GM21367 (cell line): ENCODE results near the gene SYVN1.
"Not testable (repeated sequence)": the region's sequence is repeated elsewhere in the genome, so short reads cannot be mapped to it uniquely, and the experiment has no call there.

Experiments
- ATAC-seq: cut with Tn5 transposase; IDR thresholded peaks from one replicate; pipeline ENCODE4 v1.9.1; 2021; ENCODE audit not compliant: unreplicated experiment

The SYVN1 gene

DNA sequence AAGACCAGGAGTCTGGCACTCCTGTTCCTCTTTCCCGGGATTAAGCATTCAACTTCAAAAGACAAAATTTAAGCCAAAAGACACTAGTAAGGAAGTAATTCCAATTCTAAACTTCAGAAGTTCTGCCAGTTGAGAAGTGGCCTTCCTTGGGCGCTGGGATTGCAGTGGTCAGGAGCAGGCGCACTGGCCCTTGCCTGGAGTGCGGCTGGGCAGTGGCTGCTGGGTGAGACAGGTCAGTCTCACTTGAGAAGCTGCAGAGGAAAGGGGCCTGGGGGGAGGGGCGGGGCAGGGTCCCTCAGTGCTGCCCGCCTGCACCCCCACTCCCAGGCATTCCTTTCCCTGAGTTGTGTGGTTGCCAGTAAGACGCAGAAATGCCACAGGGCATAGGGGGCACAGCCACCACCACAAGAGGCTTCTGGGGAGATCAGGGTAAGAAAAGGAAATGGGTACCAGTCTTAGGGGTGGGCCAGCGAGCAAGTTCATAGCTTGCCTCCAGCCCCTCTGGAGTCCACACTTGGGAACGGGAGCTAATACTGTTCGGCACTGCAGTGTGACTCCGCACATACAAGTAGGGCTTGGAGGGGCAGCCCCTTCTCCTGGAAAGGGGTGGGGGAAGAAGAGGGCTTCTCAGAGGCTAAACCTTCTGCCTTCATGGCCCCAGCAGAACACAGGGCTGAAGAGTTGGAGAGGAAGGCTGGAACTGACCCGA, 6.7 kb downstream of the SYVN1 start:
- ATAC-seq = no peak

DNA sequence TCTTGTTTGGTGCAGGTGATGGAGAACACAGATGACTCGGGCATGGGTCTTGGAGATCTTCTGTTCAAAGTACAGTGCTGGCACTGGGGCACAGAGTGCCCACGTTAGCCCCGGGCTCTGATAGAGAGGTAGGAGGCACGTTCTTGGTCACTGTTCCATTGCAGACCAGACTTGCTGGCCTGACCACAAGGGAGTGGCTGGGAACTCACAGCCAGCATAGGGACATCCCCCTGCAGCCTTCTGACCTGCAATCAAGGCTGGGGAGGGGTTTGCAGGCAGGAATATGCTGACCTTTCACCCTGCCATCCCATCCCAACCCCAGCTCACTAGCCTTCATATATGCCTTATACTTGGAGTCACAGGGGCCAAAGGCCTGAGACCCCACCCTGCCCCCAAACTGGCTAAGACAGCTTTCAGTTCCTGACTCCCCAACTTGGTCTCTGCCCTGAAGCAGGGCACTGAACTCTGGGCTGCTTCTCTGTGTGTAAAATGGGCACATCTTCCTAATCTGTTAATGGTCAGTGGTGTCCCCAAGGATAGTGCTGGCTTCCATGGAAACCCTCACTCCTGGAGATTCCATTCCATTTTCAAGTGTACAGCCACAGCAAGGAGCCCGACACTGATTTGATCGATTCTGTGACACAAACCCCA, 7.6 kb downstream of the SYVN1 start:
- ATAC-seq = no peak

DNA sequence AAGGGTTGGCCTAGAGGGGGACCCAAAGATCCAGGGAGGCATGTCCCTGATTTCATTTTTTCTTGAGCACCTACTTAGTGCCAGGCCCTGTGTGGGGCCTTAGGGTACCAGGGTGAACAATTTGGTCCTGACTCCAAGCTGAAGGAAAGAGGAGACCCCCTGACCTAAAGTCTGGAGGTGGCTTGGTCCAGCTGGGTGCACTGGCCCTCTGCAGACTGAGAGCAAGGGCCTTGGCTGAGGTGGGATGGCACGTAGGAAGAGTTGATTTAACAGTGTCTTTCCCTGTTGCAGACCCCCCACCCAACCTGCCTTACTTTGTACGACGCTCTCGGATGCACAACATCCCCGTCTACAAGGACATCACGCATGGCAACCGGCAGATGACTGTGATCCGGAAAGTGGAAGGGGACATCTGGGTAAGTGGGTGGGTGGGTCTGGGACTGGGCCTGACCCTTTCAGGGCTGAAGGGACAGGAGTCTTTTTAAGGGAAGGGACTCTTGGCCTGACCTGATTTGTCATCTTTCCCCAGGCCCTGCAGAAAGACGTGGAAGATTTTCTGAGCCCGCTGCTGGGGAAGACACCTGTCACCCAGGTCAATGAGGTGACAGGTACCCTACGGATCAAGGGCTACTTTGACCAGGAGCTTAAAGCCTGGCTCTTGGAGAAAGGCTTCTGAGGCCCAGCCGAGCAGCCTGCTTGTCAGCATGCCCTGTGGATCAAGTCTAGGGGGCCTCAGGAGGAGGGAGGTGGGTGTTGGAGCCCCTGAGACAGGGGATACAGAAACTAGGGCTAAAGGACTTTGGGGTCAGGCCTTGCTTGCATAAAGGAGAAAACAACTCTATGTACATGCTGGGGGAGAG, 8.9 kb downstream of the SYVN1 start:
- no peak for ATAC-seq

DNA sequence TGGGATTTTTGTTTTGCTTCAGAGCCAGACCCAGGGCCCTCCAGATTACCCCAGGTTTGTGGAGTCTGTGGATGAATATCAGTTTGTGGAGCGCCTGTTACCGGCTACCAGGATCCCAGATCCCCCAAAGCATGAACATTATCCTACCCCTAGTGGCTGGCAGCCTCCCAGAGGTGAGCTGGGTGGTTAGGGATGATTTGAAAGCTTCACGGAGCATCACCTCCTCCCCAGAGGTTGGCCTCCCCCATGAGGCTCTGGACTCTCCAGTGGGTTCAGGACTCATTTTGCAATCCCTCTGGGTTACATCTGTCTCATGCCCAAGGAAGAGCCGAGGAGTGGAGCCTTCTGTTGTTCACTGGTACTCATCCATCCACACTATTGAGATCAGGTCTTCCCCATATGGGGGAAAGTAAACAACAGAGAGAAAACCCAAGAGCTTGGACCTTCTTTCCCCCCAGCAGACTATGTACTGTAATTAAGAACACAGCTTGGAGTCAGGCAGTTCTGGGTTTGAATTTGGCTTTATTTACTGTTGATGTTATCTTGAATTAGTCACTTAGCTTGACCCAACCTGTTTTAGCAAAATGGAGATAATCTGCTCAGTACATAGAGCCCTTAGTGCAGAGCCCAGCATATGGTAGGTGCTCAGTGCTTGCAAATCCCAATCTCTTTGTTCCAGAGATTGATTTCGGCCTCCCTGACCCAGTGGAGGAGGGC, 9.7 kb downstream of the SYVN1 start:
- no peak for ATAC-seq

DNA sequence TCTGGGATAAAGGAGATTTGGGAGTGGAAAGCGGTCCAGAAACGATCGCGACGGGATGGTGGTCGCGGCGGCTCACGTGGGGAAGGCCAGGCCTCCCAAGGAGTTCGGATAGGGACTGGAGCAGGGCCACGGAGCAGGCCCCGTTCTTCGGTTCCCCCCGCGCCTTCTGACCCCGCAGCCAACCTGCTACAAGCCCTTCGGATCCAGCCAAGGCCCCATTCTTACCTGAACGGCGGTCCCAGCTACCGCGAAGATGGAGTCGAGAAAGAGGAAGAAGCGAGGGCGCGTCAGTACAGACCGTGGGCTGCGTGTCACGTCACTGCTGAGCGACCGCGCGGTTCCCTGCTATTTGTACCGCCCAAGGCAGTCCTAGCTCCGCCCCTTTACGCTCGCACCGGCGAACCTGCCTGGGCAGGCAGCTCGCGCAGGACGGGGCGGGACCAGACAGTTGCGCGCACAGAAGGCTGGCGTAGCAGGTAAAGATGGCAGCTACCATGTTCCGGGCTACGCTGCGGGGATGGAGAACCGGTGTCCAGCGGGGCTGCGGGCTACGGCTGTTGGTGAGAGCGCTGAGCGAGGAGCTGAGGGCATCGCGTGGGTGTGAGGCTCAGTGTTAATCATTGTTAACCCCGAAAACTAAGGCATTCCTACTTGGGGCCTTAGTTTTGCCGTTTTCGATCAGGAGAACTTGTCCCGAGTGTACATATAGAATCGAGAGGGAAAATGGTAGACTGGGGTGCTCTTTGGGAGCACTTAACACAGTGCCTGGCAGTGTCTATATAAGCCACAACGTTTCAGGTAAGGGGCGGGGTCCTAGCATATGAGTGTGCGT, 12.2 kb downstream of the SYVN1 start, which contains the start of the genes FAU and MRPL49:
TSS of gene FAU (minus strand) at position 270 of the 832 bp plus-strand sequence. CDS start 321 bp downstream, outside the sequence.
TSS of gene MRPL49 (plus strand) at position 457 of the 832 bp plus-strand sequence. CDS start at position 483, 26 bp downstream.
- ATAC-seq = peak; percentile 48

DNA sequence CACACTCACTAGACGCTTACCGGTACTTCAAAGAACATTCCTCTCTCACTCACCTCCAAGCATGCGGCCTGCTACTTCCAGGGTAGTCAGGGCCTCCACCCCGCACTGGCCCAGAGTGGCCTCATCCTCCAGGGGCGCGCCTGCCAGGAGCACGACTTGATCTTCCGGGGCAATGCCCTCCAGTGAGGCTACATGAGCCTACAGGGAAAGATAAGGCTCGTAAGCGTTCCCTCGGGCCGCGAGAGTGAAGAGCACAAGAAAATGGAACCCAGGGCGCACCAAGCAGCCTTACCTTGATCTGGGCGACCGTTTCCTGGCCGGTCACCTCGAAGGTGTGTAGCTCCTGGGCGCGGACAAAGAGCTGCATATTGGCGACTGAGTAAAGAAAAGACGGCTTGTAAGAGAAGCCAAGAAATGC, 12.9 kb downstream of the SYVN1 start:
- no peak for ATAC-seq

DNA sequence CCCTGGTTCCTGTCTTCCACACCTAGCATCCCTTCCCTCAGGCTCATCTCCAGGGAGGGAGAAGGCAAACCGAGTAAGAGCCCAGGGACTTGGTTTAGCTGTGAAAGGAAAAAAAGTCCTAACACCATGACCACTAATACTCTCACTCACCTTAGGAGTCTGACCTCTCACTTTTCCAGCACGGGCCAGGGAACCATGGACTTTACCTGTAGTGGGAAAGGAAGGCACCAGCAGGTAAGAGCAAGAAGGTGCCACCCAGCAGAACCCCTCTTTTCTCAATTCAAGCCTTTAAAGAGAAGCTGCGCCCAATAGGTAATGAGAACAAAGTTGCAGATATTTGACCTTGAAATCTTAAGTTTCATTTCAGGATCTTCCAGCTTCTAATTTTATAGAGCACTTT, 13.5 kb downstream of the SYVN1 start:
- no peak for ATAC-seq

DNA sequence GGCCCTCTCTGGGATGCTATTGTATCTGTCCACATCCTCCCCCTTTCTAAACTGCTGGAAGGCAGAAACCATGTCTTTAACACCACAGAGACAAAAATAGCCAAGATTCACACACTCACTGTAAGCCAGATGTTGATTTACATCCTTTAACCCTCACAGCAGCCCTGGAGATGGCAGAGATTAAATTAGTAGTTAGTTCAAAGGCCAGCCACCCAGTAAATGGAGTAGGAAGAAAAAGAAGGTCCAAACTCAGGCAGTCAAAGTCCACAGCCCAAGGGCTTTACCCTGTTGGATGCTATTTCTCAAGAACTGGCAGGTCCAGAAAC, 14.7 kb downstream of the SYVN1 start:
- no peak for ATAC-seq

DNA sequence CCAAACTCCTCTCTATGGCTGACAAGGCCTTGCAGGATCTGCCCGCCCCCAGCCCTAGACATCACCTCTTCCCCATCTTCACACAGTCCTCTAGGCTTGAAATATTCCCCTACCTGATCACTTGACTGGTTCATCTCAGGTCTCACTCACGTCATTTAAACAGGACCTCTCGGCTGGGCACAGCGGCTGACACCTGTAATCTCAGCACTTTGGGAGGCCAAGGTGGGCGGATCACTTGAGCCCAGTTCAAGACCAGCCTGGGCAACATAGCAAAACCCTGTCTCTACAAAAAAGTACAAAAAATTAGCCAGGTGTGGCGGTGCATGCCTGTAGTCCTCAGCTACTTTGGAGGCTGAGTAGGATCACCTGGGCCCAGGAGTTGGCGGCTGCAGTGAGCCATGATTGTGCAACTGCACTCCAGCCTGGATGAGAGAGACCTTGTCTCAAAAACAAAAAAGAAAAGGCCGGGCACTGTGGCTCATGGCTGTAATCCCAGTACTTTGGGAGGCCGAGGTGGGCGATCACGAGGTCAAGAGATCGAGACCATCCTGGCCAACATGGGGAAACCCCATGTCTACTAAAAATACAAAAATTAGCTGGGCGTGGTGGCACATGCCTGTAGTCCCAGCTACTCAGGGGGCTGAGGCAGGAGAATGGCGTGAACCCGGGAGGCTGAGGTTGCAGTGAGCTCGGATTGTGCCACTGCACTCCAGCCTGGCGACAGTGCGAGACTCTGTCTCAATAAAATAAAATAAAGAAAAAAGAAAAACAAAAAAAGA, 15.2 kb downstream of the SYVN1 start:
- ATAC-seq = not testable (repeated sequence)

DNA sequence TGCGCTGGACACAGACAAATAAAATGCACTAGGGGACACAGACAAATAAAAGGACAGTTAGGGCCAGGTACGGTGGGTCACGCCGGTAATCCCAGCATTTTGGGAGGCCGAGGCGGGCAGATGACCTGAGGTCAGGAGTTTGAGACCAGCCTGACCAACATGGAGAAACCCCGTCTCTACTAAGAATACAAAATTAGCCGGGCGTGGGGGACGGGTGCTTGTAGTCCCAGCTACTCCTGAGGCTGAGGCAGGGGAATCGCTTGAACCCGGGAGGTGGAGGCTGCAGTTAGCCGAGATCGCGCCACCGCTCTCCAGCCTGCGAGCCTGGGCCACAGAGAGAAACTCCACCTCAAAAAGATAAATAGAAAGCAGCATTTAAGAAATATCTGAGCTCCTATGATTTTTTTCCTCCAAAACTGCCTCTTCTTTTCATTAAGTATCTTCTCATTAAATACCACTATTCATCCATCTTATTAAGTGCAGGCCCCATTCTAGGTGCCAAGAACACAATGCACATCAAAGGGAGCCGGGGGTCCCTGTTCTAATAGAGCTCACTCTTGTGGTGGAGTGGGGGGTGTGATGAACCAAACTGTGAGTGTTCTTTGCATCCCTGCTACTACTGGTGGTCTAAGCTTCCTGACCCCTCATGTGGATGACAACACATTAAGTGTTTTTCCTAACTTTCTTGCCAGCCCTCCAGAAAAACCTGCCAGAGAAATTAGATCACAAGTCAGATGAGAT, 16.1 kb downstream of the SYVN1 start:
- ATAC-seq = no peak

DNA sequence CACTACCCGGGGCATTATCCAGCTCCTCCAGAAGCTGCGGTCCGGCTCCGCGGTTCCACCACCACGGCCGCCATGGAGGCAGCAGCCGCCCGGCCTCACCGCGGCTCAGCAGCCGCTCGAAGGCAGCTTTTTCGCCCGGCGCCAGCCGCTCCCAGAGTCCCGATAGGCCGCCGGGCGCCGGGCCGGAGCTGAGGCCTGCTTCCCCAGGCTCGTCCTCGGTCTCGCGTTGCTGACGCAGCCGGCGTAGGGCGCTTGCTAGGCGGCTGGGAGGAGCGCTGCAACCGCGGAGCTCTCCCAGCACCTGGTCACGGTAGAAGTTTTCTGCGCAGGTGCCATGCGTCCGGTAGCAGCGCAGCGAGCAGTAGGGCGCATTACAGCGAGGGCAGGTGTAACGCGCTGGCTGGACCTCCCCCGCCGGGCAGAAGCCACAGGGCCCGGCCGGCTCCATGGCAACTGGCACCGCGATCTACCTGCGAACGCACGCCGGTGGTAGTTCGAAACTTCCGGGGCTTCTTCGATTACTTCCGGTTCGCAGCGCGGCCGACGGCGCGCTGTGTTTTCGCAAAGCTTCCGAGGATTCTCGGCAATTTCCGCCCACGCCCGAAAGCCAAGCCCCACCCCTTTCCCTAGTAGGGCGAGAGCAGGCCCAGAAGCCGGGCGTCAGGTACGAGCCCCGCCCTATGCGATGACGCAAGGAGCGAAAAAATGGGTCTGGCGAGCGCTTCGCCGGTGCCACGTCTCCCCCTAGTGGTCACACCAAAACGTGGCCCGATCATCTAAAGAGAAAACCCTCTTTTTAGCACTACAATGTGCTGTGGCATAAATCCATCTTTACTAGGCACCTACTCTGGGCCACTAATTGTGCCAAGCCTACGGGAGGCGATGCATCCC, 16.9 kb downstream of the SYVN1 start, which contains the start of gene ZNHIT2:
TSS of gene ZNHIT2 (minus strand) at position 496 of the 891 bp plus-strand sequence. CDS start at position 448, 48 bp downstream.
- ATAC-seq = peak; percentile 47

DNA sequence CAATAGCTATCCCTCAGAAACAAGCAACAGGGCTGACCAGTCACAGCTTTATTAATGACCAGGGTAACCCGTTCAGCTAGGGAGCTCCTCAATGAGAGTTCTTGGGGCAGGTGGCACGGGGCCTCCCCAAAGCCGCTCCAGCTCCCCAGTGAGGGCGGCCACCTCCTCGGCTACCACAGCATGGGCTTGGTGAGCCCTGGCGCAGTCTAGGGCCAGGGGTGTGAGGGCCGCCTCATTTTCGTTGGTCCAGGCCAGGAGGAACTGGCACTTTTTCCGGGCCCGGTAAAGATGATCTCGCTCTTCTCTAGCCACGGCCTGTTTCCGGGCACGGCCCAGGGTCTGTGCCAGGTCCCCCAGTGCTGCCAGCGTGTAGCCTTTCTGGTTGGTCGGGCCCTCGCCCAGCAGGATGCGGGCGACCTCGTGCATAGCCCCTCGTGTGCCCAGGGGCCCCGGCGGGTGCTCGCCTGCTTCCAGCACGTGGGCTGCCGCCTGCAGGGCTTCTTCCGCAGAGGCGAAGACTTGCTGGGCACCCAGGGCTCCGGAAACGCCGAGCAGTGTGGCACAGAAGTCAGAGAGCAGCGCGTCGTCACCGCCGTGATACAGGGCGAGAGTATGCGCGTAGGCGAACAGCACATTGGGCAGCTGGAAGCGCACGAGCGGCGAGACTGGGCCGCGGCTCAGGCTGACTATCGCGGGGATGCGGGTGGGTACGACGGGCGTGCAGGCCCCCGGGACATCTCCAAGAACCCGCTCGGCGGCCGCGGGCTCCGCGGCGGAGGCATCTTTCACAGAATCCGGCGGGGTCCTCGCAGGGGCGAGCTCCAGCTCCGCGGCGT, 17.7 kb downstream of the SYVN1 start:
- ATAC-seq = no peak

DNA sequence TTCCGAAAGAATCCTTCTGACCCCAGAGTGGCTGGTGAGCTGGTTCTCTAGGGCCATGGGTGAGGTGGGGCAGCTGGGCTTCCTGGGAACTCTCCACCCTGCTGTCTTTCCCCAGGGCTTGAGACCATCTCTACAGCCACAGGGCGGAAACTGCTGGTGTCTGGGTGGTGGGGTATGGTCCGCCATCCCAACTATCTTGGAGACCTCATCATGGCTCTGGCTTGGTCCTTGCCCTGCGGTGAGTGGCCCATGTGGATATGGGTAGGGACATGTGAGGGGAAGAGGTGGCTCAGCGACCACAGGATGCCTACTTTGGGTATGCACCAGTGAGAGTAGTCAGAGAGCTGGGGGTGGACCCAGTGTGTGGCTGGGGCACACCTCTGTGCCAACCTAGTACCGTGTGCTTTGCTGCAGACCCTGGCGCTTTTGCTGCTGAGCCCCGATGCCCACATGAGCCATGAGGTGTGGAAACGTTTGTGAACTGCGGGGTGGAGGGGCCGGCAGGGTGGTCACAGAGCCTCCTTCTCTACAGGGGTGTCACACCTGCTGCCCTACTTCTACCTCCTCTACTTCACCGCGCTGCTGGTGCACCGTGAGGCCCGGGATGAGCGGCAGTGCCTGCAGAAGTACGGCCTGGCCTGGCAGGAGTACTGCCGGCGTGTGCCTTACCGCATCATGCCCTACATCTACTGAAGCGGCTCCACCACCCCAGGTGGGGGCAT, 18.8 kb downstream of the SYVN1 start:
- no peak for ATAC-seq

DNA sequence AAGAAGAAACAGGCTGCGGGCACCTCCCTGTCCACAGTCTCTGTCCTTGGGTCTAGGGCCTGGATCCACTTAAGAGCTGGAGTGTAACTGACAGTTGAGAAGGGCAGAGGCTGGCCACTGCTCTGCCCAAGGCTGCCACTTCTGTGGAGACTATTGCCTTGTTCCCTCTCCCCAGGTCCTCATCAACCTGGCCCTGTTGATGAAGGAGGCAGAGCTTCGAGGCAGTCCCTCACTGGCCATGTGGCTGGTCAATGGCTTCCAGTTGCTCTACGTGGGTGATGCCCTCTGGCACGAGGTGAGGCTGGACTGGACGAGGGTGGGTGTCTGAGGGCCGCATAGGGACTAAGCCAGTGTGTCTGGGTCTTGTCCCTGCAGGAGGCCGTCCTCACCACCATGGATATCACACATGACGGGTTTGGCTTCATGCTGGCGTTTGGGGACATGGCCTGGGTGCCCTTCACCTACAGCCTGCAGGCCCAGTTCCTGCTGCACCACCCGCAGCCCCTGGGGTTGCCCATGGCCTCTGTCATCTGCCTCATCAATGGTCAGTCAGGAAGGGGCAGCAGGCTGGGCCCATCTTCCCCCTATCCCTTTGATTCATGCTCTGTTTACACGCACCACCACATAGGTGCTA, 19.7 kb downstream of the SYVN1 start:
- ATAC-seq = no peak

DNA sequence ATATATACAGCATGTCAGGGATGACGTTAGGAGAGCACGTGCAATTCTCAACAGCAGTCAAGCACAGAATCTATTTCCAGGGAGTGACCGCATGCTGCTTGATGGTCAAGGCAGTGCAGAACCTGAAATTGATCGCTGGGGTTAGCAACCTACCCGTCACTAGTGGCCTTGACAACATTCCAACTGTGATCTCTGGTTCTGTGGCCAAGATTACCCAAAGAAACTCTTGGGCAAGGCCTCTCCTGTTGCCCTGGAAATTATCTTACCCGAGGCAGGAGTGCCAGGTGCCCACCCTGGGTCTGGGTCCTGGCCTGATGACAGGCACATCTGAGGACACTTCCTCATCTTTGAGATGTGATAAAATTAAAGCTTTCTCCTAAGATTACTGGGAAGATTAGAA, 20.5 kb downstream of the SYVN1 start:
- ATAC-seq = no peak

DNA sequence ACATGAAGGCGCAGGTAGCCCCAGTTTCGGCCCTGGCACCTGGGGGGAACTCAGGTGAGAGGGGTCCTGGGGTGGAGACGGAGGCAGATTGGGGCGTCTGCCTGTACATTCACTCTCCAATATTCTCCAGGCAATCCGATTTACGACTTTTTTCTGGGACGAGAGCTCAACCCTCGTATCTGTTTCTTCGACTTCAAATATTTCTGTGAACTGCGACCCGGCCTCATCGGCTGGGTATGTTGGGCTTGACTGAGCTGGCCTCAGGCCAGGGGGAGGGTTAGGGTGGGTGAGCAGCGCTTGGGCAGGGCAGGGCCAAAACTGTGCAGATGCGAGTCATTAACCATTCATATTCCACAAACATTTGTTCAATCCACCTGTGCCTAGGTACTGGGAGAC, 21.0 kb downstream of the SYVN1 start:
- ATAC-seq = no peak
